Keratinocyte (primary cell): Measurements from ENCODE around the gene PLD4. TPM values are rescaled to one million over a fixed set of nuclear protein-coding genes. Genes with fewer than 3 reads are reported as not detected.

Experiments used
- DNase-seq: peaks from one replicate; pipeline ENCODE4 v3.0.0-alpha.2; 2011; ENCODE audit warnings: low read depth, missing footprints, low spot score
- FAIRE-seq: peaks from 2 replicates; lab custom pipeline; 2011; peaks lifted over from hg19 to GRCh38; lab: Jason Lieb, UNC
- H2AFZ ChIP-seq: 2 replicates; pipeline ENCODE4 v1.6.0; 2012; ENCODE audit warnings: low read length, control low read depth, inconsistent platforms; ENCODE audit not compliant: control insufficient read depth
- H3K27ac ChIP-seq: 2 replicates; pipeline ENCODE4 v1.5.1; 2011; ENCODE audit warnings: low read length; ENCODE audit not compliant: control insufficient read depth, insufficient read depth
- H3K27me3 ChIP-seq: 3 replicates; pipeline ENCODE4 v1.6.0; 2011; ENCODE audit warnings: low read length; ENCODE audit not compliant: control insufficient read depth, insufficient read depth; ENCODE audit errors: extremely low read depth
- H3K36me3 ChIP-seq, 2 experiments: 2 replicates in 1 of 2; 3 replicates in 1 of 2; pipeline ENCODE4 v1.5.1; 2011; ENCODE audit warnings: low read length in 2 of 2, mild to moderate bottlenecking in 1 of 2; ENCODE audit not compliant: control insufficient read depth in 2 of 2, insufficient read depth in 2 of 2; ENCODE audit errors: extremely low read depth in 1 of 2
- H3K4me1 ChIP-seq: 3 replicates; pipeline ENCODE4 v1.5.1; 2011; ENCODE audit warnings: low read length; ENCODE audit not compliant: control insufficient read depth, insufficient read depth; ENCODE audit errors: extremely low read depth
- H3K4me2 ChIP-seq: 3 replicates; pipeline ENCODE4 v1.6.0; 2011; ENCODE audit warnings: low read depth, low read length; ENCODE audit not compliant: control insufficient read depth, insufficient read depth; ENCODE audit errors: extremely low read depth
- H3K4me3 ChIP-seq, 3 experiments: fragments of 200-600 bp in 1 of 3; sonication (generic) in 1 of 3; 2 replicates in 2 of 3; 3 replicates in 1 of 3; pipeline ENCODE4 v1.5.1; 2011 to 2016; ENCODE audit warnings: low read length in 3 of 3, mild to moderate bottlenecking in 3 of 3, control low read depth in 2 of 3, inconsistent platforms in 1 of 3, low read depth in 1 of 3, mixed read lengths in 1 of 3, mixed run types in 1 of 3, moderate library complexity in 1 of 3; ENCODE audit not compliant: control insufficient read depth in 2 of 3, insufficient read depth in 2 of 3; ENCODE audit errors: extremely low read depth in 1 of 3
- H3K79me2 ChIP-seq: 2 replicates; pipeline ENCODE4 v1.6.0; 2012; ENCODE audit warnings: low read length; ENCODE audit not compliant: control insufficient read depth, insufficient read depth
- H3K9ac ChIP-seq: 3 replicates; pipeline ENCODE4 v1.6.0; 2011; ENCODE audit warnings: low read length; ENCODE audit not compliant: control insufficient read depth, insufficient read depth; ENCODE audit errors: extremely low read depth
- H3K9me1 ChIP-seq: 3 replicates; pipeline ENCODE4 v1.6.0; 2011; ENCODE audit warnings: low read length; ENCODE audit not compliant: control insufficient read depth, insufficient read depth; ENCODE audit errors: extremely low read depth
- H3K9me3 ChIP-seq: 2 replicates; pipeline ENCODE4 v1.5.1; 2012; ENCODE audit warnings: low read depth, low read length; ENCODE audit not compliant: control insufficient read depth
- H4K20me1 ChIP-seq: 3 replicates; pipeline ENCODE4 v1.6.0; 2011; ENCODE audit warnings: low read length; ENCODE audit not compliant: control insufficient read depth, insufficient read depth; ENCODE audit errors: extremely low read depth
- EZH2 ChIP-seq: IDR thresholded peaks from one replicate; pipeline ENCODE4 v1.6.1; 2012; ENCODE audit warnings: inconsistent platforms, mild to moderate bottlenecking, low read length, moderate library complexity
- dilution Hi-C: fragments of 300-500 bp; cut with MboI; formaldehyde crosslinking; loops from one replicate; pipeline ENCODE4 v1.7.0; 2020; ENCODE audit warnings: low sequenced_read_pairs; ENCODE audit not compliant: extremely low pct_ligation_motif_present
- polyA plus RNA-seq, 5 experiments: library from polyadenylated mRNA; depleted of rRNA in 3 of 5; stranded (reverse) in 3 of 5; stranded (forward) in 1 of 5; unstranded in 1 of 5; fragments of >200 nt; gene quantifications; 1 replicate in 1 of 5; 2 replicates in 3 of 5; 3 replicates in 1 of 5; pipeline versions ENCODE4 v1.2.1 to v1.2.3, GENCODE V29; 2011 to 2012; ENCODE audit warnings: missing spikeins in 2 of 5, low read depth in 1 of 5, low replicate concordance in 1 of 5
- TF ChIP-seq, protein P1 (sequence below), 3 experiments: IDR thresholded peaks in 1 of 3; conservative IDR thresholded peaks in 1 of 3; optimal IDR thresholded peaks in 1 of 3; 2 replicates in 2 of 3; 3 replicates in 1 of 3; pipeline versions ENCODE3 to v1.5.1; 2011; ENCODE audit warnings: low read length in 3 of 3, mild to moderate bottlenecking in 3 of 3, moderate library complexity in 2 of 3, control low read depth in 1 of 3, inconsistent platforms in 1 of 3; ENCODE audit not compliant: insufficient read depth in 2 of 3; ENCODE audit errors: extremely low read depth in 1 of 3

Gene PLD4
- polyA plus RNA-seq, 1 donor (not counting 4 experiments of a cell fraction or from before 2014, with no cell fraction given), result not detected

- Histone ChIP-seq H3K9ac (no peak overlapping the region), H3K27me3 (no peaks in the 10 kb centered on the region), H3K36me3 (peaks cover 14 to 18% of the 10 kb centered on the region in 2 experiments), H3K79me2 (peaks cover 88% of the 10 kb centered on the region), H4K20me1 (peaks cover 22% of the 10 kb centered on the region), H3K27ac (no peak overlapping the region), H2AFZ (no peak overlapping the region), H3K9me3 (no peaks in the 10 kb centered on the region), H3K4me2 (no peak overlapping the region), H3K4me1 (peaks cover 37% of the 10 kb centered on the region), H3K4me3 (no peak overlapping the region), H3K9me1 (peaks cover 4% of the 10 kb centered on the region)
- FAIRE-seq (no peak), DNase-seq (no peak)
- no peak for TF ChIP-seq EZH2
- TF ChIP-seq, protein P1, sequence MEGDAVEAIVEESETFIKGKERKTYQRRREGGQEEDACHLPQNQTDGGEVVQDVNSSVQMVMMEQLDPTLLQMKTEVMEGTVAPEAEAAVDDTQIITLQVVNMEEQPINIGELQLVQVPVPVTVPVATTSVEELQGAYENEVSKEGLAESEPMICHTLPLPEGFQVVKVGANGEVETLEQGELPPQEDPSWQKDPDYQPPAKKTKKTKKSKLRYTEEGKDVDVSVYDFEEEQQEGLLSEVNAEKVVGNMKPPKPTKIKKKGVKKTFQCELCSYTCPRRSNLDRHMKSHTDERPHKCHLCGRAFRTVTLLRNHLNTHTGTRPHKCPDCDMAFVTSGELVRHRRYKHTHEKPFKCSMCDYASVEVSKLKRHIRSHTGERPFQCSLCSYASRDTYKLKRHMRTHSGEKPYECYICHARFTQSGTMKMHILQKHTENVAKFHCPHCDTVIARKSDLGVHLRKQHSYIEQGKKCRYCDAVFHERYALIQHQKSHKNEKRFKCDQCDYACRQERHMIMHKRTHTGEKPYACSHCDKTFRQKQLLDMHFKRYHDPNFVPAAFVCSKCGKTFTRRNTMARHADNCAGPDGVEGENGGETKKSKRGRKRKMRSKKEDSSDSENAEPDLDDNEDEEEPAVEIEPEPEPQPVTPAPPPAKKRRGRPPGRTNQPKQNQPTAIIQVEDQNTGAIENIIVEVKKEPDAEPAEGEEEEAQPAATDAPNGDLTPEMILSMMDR (optimal IDR thresholded peaks at IDR 0.05 in 1 of 3, IDR thresholded peaks at IDR 0.05 in 1 of 3, conservative IDR thresholded peaks at IDR 0.05 in 1 of 3; ENCODE audit: extremely low read depth in 1 of 3, insufficient read depth in 2 of 3, low read length in 3 of 3), result no peak
- dilution Hi-C loops, result no loop called here
Observed at GRCh38 chr14:104964546-104964945, 39.9 kb downstream of the PLD4 start.

DNA sequence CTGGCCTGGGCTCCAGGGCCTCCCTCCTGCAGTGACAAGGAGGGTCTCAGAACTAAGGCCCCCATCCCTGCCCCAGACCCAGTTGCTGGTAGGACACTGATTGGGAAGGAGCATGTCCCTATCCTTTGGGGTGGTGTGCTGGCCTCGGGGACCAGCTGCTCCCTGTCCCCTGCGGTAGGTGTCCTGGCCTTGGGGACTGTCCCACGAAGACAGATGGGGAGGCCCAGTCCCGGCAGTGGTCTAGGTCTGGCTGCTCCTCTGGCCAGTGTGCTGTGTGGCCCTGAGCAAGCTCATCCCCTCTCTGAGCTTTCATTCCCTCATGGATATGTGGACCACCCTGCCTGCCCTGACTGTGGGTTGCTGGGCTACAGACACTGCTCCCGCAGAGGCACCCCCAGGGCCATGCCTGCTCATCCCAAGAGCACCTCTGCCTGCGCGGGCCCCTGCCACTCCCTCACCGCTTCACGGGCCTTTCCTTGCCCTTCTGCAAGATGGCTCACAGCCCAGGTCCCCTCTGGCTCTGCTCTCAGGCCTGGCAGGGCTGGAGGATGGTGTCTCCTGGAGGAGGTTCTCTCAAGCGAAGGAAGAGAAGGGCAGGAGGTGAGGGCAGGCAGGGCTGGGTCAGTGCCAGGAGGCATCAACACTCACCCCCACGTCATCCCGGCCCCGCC lies 41.0 kb downstream of the PLD4 start:
- dilution Hi-C loops, result no loop called here
- TF ChIP-seq EZH2, result no peak
- TF ChIP-seq, protein P1 (optimal IDR thresholded peaks at IDR 0.05 in 1 of 3, IDR thresholded peaks at IDR 0.05 in 1 of 3, conservative IDR thresholded peaks at IDR 0.05 in 1 of 3; ENCODE audit: extremely low read depth in 1 of 3, insufficient read depth in 2 of 3, low read length in 3 of 3), result no peak
- H3K27me3 ChIP-seq, result no peaks in the 10 kb centered on the region
- H3K9me3 ChIP-seq, result no peaks in the 10 kb centered on the region
- FAIRE-seq (no peak), DNase-seq (no peak)
- peak overlapping the region; percentile 99 for H3K4me2 ChIP-seq
- no peak overlapping the region for H2AFZ ChIP-seq
- H4K20me1 ChIP-seq, result peaks cover 22% of the 10 kb centered on the region
- peak overlapping the region; percentile 14 for H3K27ac ChIP-seq
- H3K79me2 ChIP-seq, result peaks cover 87% of the 10 kb centered on the region
- peak overlapping the region; percentile 33 for H3K9ac ChIP-seq
- H3K9me1 ChIP-seq, result peaks cover 4% of the 10 kb centered on the region
- no peak overlapping the region for H3K4me3 ChIP-seq
- H3K4me1 ChIP-seq, result peaks cover 41% of the 10 kb centered on the region
- peaks cover 14 to 15% of the 10 kb centered on the region in 2 experiments for H3K36me3 ChIP-seq
